Activated B cell treated with CpG ODN at 0.5 μM for 24 hours (primary cell): ENCODE data around the gene SLC19A1. TPM values are rescaled to one million over a fixed set of nuclear protein-coding genes. Genes with fewer than 3 reads are reported as not detected.

ENCODE experiments used
- ATAC-seq: fragments of 200-7000 bp; cut with Tn5 transposase; one replicate; pipeline ENCODE4 v1.10.0; 2021; ENCODE audit warnings: low read depth, mild to moderate bottlenecking, moderate library complexity
- CTCF ChIA-PET: fragments of 350-600 bp; sonication (Branson Sonifier 250); formaldehyde crosslinking; loops from one replicate; lab custom pipeline; 2021; ENCODE audit warnings: antibody characterized with exemption; lab: Charles Lee
- POLR2A ChIA-PET: fragments of 350-600 bp; sonication (Branson Sonifier 250); formaldehyde crosslinking; loops from one replicate; lab custom pipeline; 2021; ENCODE audit warnings: antibody characterized with exemption; lab: Charles Lee
- DNase-seq: peaks from one replicate; pipeline ENCODE4 v3.0.0; 2022
- H3K27ac Mint-ChIP-seq: one replicate; pipeline ENCODE4 v1.8.0; 2020; ENCODE audit warnings: mixed read lengths
- H3K27me3 Mint-ChIP-seq: one replicate; pipeline ENCODE4 v1.8.0; 2021; ENCODE audit warnings: mixed read lengths
- H3K36me3 Mint-ChIP-seq: one replicate; pipeline ENCODE4 v1.8.0; 2021; ENCODE audit warnings: low read depth, mixed read lengths
- H3K4me1 Mint-ChIP-seq: one replicate; pipeline ENCODE4 v1.8.0; 2021; ENCODE audit warnings: mixed read lengths
- H3K4me3 Mint-ChIP-seq: one replicate; pipeline ENCODE4 v1.8.0; 2020; ENCODE audit warnings: mild to moderate bottlenecking, mixed read lengths
- H3K9me3 Mint-ChIP-seq: one replicate; pipeline ENCODE4 v1.8.0; 2020; ENCODE audit warnings: mixed read lengths
- intact Hi-C: fragments of 100-400 bp; cut with micrococcal nuclease; formaldehyde crosslinking; loops from one replicate; pipeline ENCODE4 v1.15.1; 2024
- total RNA-seq: library from RNA; stranded (reverse); gene quantifications from 2 replicates; pipeline ENCODE4 v1.2.3, GENCODE V29; 2022
- TF ChIP-seq, protein P1 (sequence below): fragments of 200-600 bp; IDR thresholded peaks from one replicate; pipeline ENCODE4 v1.8.0; 2022; ENCODE audit warnings: antibody characterized with exemption, mild to moderate bottlenecking

SLC19A1 gene
- total RNA-seq, 1 donor from 2014 or later, result 10.7 TPM

DNA sequence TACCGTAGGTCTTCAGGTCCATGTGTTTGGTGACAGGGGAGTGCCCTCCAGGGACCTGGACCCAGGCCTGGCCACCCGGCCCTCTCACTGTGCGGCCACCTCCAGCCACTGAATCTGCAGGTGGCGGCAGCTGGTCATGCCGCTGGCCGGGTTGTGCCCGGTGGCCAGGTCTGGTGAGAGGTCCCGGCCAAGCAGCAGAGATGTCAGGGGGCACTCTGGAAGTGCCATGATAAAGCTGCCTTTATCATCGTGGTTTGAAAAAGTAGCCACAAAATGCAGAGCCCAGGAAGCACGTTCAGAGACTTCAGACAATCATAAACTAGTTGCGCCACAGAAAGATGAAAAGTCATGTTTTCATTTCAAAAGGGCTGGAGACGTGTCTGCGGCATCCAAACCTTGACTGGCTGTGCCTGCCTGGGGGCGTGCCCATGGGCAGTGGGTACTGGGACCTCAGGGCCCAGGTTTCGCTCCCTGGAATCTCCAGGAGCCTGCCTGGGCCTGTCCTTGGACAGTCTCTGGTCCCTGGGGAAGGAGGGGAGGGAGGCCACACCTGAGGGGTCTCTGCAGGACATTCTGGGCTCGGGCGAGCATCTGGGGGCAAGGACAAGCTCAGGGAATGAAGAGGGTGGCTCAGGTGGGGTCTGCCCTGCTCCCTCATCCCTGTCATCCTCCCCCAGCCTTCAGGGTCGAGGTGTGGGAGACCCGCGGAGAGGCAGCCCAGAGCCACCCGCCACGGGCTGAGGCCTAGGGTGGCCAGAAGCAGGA lies 92.4 kb downstream of the SLC19A1 start:
- H3K36me3 Mint-ChIP-seq, result no peaks in the 10 kb centered on the region
- ChIA-PET POLR2A (no interaction called here), CTCF (no interaction called here)
- TF ChIP-seq, protein P1, sequence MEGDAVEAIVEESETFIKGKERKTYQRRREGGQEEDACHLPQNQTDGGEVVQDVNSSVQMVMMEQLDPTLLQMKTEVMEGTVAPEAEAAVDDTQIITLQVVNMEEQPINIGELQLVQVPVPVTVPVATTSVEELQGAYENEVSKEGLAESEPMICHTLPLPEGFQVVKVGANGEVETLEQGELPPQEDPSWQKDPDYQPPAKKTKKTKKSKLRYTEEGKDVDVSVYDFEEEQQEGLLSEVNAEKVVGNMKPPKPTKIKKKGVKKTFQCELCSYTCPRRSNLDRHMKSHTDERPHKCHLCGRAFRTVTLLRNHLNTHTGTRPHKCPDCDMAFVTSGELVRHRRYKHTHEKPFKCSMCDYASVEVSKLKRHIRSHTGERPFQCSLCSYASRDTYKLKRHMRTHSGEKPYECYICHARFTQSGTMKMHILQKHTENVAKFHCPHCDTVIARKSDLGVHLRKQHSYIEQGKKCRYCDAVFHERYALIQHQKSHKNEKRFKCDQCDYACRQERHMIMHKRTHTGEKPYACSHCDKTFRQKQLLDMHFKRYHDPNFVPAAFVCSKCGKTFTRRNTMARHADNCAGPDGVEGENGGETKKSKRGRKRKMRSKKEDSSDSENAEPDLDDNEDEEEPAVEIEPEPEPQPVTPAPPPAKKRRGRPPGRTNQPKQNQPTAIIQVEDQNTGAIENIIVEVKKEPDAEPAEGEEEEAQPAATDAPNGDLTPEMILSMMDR, result no peak
- H3K4me3 Mint-ChIP-seq, result no peak overlapping the region
- DNase-seq (no peak), ATAC-seq (no peak)
- no peak overlapping the region for H3K27ac Mint-ChIP-seq
- no peaks in the 10 kb centered on the region for H3K4me1 Mint-ChIP-seq
- peaks cover 7% of the 10 kb centered on the region for H3K27me3 Mint-ChIP-seq
- H3K9me3 Mint-ChIP-seq, result peaks cover 4% of the 10 kb centered on the region
- intact Hi-C loops, result no loop called here

DNA sequence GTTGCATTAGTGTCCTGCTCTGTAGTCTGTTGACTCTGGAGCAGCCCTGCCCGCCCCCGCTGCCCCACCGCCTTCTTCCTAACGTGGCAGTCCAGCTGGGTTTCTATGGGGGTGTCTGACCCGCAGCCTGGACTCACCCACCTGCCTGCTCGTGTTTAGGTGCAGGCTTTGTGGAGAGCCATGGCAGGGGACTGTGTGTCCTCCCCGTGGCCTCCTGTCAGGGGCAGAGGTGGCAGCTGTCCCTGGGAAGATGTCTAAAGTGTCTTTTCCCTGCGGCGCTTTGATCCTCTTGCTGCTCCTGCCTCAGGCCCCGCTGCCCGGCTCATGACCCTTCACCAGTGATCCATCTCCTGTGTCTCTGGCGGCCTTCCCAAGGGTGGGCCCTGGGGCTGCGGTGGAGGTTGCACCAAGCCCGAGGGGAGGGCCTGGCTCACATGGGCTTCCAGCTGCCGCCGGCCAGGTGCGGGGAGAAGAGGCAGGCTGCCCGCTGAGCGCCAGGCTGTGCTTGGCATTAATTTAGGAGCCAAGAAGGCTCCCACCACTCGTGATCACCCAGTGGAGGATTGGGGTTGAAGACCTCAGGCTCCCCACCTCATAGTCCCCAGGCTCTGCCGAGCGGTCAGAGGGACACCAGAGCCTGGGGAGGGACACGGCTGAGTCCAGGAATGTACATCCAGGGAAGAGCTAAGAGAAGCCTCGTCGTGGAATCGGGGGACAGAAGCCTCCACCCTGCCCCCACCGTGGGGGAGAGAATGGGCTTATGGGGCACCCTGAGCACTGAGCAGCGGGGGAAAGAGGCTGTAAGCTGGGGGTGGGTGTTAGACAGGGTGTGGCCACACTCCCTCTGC lies 93.2 kb downstream of the SLC19A1 start:
- POLR2A ChIA-PET, result no interaction called here
- CTCF ChIA-PET, result no interaction called here
- Mint-ChIP-seq H3K4me1 (no peaks in the 10 kb centered on the region), H3K4me3 (no peak overlapping the region), H3K27me3 (peaks cover 7% of the 10 kb centered on the region), H3K27ac (no peak overlapping the region), H3K36me3 (no peaks in the 10 kb centered on the region), H3K9me3 (peaks cover 4% of the 10 kb centered on the region)
- DNase-seq (no peak), ATAC-seq (no peak)
- intact Hi-C loops, result no loop called here
- TF ChIP-seq, protein P1, result no peak

DNA sequence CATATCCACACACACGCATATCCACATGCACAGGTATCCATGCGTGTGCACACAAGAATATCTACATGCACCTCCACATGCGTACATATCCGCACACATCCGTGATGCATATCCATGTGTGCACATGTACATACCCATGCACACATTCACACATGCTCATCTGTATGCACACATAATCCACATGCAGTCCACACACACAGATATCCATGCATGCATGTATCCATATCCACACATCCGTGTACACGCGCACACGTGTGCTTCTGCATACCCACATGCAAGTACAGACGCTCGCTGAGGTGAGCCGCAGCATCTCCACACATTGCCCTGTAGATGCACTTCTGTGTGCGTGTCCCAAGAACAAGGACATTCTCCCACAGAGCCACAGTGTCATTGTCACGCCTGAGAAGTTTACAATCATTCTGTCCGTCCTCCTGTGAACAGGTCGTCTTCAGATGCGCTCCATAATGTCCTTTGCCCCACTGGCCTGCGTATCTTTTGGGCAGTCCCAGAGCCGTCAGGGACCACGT lies 93.9 kb downstream of the SLC19A1 start:
- intact Hi-C loops, result no loop called here
- no peaks in the 10 kb centered on the region for H3K36me3 Mint-ChIP-seq

More for the DNA sequence above, 93.9 kb downstream of the SLC19A1 start:
- ATAC-seq, result no peak
- Mint-ChIP-seq H3K4me1 (no peaks in the 10 kb centered on the region), H3K27me3 (peaks cover 7% of the 10 kb centered on the region), H3K9me3 (peaks cover 4% of the 10 kb centered on the region), H3K27ac (no peak overlapping the region), H3K4me3 (no peak overlapping the region)
- TF ChIP-seq, protein P1, result no peak
- no peak for DNase-seq
- ChIA-PET CTCF (no interaction called here), POLR2A (no interaction called here)

Other genes starting within 250 kb of the SLC19A1 start
- gene COL18A1, start 137.3 kb downstream of the SLC19A1 start, total RNA-seq, result 1.2 and 1.6 TPM in 2 replicates
- not detected in 2 replicates for gene PCBP3, start 101.3 kb upstream of the SLC19A1 start, total RNA-seq